Hepatocyte (in vitro differentiated cells): Measurements from ENCODE around the gene OPA3.

Source experiments
- EZH2 ChIP-seq: fragments of 200-600 bp; sonication (generic); IDR thresholded peaks from 2 replicates; pipeline ENCODE4 v1.6.1; 2016; ENCODE audit warnings: antibody characterized with exemption, mild to moderate bottlenecking, borderline replicate concordance
- EZH2phosphoT487 ChIP-seq: fragments of 200-600 bp; sonication (generic); IDR thresholded peaks from one replicate; pipeline ENCODE4 v1.6.1; 2018; ENCODE audit warnings: antibody characterized with exemption, mild to moderate bottlenecking, low read depth, moderate library complexity; ENCODE audit not compliant: unreplicated experiment, severe bottlenecking
- TF ChIP-seq, protein P1 (sequence below): fragments of 200-600 bp; sonication (generic); IDR thresholded peaks from 2 replicates; pipeline ENCODE4 v1.5.1; 2016; ENCODE audit warnings: antibody characterized with exemption, mild to moderate bottlenecking; ENCODE audit not compliant: poor library complexity

DNA sequence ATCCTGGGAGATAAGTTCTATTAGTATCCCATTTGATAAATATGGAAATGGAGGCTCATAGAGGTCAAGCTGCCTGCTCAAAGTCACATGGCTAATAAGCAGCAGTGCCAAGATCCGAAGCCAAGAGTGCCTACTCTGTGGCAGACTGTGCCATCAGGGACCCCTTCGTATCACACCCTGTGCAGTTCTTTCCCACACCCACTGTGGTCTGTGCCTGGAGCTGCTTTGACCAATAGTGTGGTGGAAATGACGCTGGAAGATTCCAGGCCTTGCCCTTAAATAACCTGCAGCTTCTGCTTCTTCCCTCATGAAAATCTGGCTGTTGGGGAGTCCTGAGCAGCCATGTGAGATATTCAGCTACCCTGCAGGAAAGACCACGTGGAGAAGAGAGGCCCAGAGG, 10.1 kb downstream of the OPA3 start:
- TF ChIP-seq, protein P1, sequence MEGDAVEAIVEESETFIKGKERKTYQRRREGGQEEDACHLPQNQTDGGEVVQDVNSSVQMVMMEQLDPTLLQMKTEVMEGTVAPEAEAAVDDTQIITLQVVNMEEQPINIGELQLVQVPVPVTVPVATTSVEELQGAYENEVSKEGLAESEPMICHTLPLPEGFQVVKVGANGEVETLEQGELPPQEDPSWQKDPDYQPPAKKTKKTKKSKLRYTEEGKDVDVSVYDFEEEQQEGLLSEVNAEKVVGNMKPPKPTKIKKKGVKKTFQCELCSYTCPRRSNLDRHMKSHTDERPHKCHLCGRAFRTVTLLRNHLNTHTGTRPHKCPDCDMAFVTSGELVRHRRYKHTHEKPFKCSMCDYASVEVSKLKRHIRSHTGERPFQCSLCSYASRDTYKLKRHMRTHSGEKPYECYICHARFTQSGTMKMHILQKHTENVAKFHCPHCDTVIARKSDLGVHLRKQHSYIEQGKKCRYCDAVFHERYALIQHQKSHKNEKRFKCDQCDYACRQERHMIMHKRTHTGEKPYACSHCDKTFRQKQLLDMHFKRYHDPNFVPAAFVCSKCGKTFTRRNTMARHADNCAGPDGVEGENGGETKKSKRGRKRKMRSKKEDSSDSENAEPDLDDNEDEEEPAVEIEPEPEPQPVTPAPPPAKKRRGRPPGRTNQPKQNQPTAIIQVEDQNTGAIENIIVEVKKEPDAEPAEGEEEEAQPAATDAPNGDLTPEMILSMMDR = no peak
- no peak for TF ChIP-seq EZH2
- no peak for TF ChIP-seq EZH2phosphoT487
